HG02623 (cell line): ENCODE data around the gene GTPBP4.

Experiments used
- ATAC-seq: cut with Tn5 transposase; IDR thresholded peaks from one replicate; pipeline ENCODE4 v1.9.1; 2021; ENCODE audit warnings: moderate library complexity; ENCODE audit not compliant: unreplicated experiment

Gene GTPBP4

GRCh38 chr10:966466-967235 lies 21.6 kb upstream of the GTPBP4 start:
- ATAC-seq, result no peak

- ATAC-seq, result no peak
Measured at GRCh38 chr10:968546-969199, 19.6 kb upstream of the GTPBP4 start.

GRCh38 chr10:969473-970150 lies 18.6 kb upstream of the GTPBP4 start:
- no peak for ATAC-seq

- ATAC-seq, result no peak
Measured at GRCh38 chr10:970311-971149, 17.7 kb upstream of the GTPBP4 start.

GRCh38 chr10:971150-971542 lies 17.1 kb upstream of the GTPBP4 start:
- no peak for ATAC-seq

GRCh38 chr10:971613-972012 lies 16.6 kb upstream of the GTPBP4 start:
- ATAC-seq, result no peak

- no peak for ATAC-seq
Measured at GRCh38 chr10:972763-973162, 15.5 kb upstream of the GTPBP4 start.

GRCh38 chr10:974038-974784 lies 14.0 kb upstream of the GTPBP4 start:
- ATAC-seq, result no peak

GRCh38 chr10:974785-975074 lies 13.5 kb upstream of the GTPBP4 start:
- ATAC-seq, result no peak

- ATAC-seq, result no peak
Measured at GRCh38 chr10:976316-976715, 11.9 kb upstream of the GTPBP4 start.

GRCh38 chr10:978826-979421 lies 9.3 kb upstream of the GTPBP4 start:
- ATAC-seq, result no peak

GRCh38 chr10:980468-981093 lies 7.7 kb upstream of the GTPBP4 start:
- no peak for ATAC-seq

- no peak for ATAC-seq
Measured at GRCh38 chr10:983401-983800, 4.8 kb upstream of the GTPBP4 start.

GRCh38 chr10:983971-984655 lies 4.1 kb upstream of the GTPBP4 start:
- no peak for ATAC-seq

GRCh38 chr10:985361-985760 lies 2.9 kb upstream of the GTPBP4 start:
- ATAC-seq, result no peak

- no peak for ATAC-seq
Measured at GRCh38 chr10:986137-986825, 2.0 kb upstream of the GTPBP4 start.

GRCh38 chr10:986881-987619 lies 1.2 kb upstream of the GTPBP4 start:
- ATAC-seq, result no peak

- no peak for ATAC-seq
Measured at GRCh38 chr10:987620-987869, 689 bp upstream of the GTPBP4 start.
